GM19035 (cell line): ENCODE measurements around the gene IMMP2L.
"Not testable (repeated sequence)": the region's sequence is repeated elsewhere in the genome, so short reads cannot be mapped to it uniquely, and the experiment has no call there.

Experiments
- ATAC-seq: cut with Tn5 transposase; IDR thresholded peaks from one replicate; pipeline ENCODE4 v1.9.1; 2021; ENCODE audit not compliant: unreplicated experiment

Gene IMMP2L

GRCh38 chr7:110685899-110686298 lies 876.4 kb downstream of the IMMP2L start:
- ATAC-seq, result no peak

- no peak for ATAC-seq
These were observed 880.4 kb downstream of the IMMP2L start for GRCh38 chr7:110681941-110682340.

GRCh38 chr7:110677405-110677804 lies 884.9 kb downstream of the IMMP2L start:
- ATAC-seq, result no peak

- no peak for ATAC-seq
These were observed 885.5 kb downstream of the IMMP2L start for GRCh38 chr7:110676785-110677184.

GRCh38 chr7:110675383-110676103 lies 886.7 kb downstream of the IMMP2L start:
- no peak for ATAC-seq

GRCh38 chr7:110673148-110673547 lies 889.1 kb downstream of the IMMP2L start:
- ATAC-seq, result no peak

GRCh38 chr7:110669410-110669809 lies 892.9 kb downstream of the IMMP2L start:
- no peak for ATAC-seq

GRCh38 chr7:110664803-110665202 lies 897.5 kb downstream of the IMMP2L start:
- ATAC-seq, result no peak

GRCh38 chr7:110660637-110661036 lies 901.7 kb downstream of the IMMP2L start:
- ATAC-seq, result not testable (repeated sequence)

GRCh38 chr7:110650328-110650727 lies 912.0 kb downstream of the IMMP2L start:
- no peak for ATAC-seq

GRCh38 chr7:110647266-110647665 lies 915.0 kb downstream of the IMMP2L start:
- no peak for ATAC-seq

GRCh38 chr7:110646804-110647203 lies 915.5 kb downstream of the IMMP2L start:
- no peak for ATAC-seq

GRCh38 chr7:110645616-110646015 lies 916.7 kb downstream of the IMMP2L start:
- no peak for ATAC-seq

- ATAC-seq, result no peak
These were observed 917.2 kb downstream of the IMMP2L start for GRCh38 chr7:110645060-110645459.

- no peak for ATAC-seq
These were observed 925.0 kb downstream of the IMMP2L start for GRCh38 chr7:110637252-110637651.

GRCh38 chr7:110633313-110633712 lies 929.0 kb downstream of the IMMP2L start:
- no peak for ATAC-seq

GRCh38 chr7:110626414-110626813 lies 935.9 kb downstream of the IMMP2L start:
- no peak for ATAC-seq

GRCh38 chr7:110625294-110625693 lies 937.0 kb downstream of the IMMP2L start:
- ATAC-seq, result no peak

- ATAC-seq, result no peak
These were observed 938.9 kb downstream of the IMMP2L start for GRCh38 chr7:110623436-110623835.

GRCh38 chr7:110621289-110621688 lies 941.0 kb downstream of the IMMP2L start:
- no peak for ATAC-seq

GRCh38 chr7:110620110-110620735 lies 942.1 kb downstream of the IMMP2L start:
- ATAC-seq, result no peak
